GM19043 (cell line): ENCODE data around the gene TMEM198.

Experiments used
- ATAC-seq: cut with Tn5 transposase; IDR thresholded peaks from one replicate; pipeline ENCODE4 v1.9.1; 2021; ENCODE audit warnings: low read depth; ENCODE audit not compliant: unreplicated experiment

Gene TMEM198

DNA sequence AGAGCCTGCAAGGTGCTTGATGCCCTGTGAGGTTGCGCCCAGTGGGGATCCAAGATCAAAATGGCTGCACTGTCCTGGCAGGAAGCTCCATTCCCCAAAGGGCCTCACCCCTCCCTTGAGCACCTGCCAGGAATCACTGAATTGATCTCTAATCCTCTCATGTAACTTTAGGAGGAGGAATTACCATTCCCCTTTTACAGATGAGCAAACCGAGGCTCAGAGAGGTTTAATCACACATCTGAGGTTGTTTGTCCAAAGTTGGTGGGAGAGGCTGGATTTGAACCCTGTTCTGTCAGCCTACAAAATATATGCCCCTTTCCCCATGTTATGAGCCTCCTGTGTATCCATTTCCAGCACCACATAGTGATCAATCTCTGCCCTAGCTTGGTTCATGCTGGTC is 19.0 kb upstream of the TMEM198 start:
- ATAC-seq: no peak

DNA sequence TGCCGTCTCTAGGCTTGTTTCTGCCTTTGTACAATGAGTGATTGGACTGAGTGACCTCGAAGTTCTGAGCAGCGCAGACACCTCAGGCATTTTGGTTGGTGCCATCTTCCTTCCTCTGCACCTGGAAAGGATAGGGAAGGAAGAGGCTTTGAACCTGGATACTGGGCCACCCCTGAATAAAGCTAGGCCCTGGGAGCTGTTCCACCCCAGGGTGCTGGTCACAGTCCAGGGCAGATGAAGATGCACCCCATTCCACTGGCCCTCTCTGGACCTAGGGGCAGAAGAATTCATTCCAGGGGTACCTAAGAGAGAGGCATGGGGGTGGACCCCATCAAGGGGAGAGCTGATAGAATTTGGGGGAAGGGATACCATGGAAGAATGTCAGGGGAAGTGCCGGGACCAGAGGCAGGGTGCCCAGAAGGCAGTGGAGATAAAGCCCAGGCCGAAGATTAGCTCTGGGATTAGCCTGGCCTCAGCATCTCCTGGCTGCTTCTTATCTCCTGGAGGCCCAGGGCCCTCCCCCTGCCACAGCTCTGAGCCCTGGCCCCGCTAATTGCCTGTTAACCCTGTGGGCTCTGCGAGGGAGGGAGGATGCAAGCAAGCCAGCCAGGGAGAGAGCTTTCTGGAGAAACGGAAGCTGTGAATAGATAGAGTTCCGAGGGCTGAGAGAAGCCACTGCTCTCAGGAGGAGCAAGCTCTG is 18.1 kb upstream of the TMEM198 start:
- no peak for ATAC-seq

DNA sequence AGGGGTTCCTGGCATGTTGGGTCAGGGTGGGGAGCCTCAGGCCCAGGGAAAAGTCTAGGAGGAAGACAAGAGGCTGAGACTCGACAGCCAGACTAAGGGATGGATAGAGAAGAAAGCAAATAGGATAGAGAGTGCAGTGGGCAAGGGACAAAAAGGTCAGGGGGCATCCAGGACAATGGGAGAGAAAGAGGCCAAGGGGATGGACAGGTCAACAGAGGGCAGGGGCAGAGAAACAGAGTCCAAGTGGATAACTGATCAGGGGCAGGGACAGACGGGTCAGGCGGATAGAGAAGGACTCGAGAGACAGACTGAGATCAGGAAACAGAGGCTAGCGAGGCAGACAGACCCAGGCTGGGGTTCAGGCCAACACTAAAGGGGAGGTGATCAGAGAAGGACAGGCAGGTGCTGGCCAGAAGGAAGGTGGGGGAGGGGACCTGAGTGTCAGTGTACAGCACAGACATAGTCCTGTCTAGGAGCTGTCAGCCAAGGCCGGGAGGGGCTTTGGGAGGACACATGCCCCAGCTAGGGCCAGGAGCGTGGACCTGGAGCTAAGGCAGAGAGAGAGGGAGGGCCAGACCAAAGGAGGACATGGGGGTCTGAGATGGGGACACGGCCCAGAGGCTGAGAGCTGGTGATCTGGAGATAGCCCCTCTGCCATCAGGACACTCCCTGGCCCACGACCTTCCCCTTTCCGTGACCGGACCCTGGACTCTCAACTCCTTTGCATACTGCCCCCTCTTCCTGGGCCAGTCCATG is 17.3 kb upstream of the TMEM198 start:
- no peak for ATAC-seq

DNA sequence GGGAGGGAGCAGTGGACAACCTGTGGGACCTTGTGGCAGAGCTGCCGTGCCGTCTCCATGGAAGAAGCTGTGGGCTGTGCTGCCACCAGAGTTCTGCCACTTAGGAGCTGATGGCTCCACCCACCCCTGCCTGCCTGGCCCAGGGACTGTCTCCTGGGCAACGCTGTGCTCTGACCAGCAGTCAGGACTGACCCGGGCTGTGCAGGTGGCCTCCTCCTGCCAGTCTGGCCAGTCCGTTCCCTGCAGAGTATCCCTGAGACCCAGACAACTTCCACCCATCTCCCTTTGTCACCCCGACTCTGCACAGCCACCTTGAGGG is 16.8 kb upstream of the TMEM198 start:
- no peak for ATAC-seq

DNA sequence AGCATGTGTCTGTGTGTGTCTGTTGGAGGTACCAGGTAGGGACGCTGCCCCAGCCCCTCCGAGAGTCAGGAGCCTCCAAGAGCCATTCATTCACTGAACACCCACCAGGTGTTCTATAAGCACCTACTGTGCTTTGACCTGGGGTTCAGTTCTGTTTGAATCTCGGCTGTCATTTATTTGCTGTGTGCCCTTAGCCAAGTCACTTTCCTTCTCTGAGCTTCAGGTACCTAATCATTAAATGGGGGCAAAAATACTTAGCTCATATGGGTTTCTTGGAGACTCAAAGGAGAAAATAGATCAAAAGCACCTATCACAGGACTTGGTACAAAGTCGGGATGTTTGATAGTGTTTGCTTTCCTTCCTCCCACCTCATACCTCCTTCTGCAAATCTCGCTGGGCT is 16.4 kb upstream of the TMEM198 start:
- ATAC-seq: no peak

DNA sequence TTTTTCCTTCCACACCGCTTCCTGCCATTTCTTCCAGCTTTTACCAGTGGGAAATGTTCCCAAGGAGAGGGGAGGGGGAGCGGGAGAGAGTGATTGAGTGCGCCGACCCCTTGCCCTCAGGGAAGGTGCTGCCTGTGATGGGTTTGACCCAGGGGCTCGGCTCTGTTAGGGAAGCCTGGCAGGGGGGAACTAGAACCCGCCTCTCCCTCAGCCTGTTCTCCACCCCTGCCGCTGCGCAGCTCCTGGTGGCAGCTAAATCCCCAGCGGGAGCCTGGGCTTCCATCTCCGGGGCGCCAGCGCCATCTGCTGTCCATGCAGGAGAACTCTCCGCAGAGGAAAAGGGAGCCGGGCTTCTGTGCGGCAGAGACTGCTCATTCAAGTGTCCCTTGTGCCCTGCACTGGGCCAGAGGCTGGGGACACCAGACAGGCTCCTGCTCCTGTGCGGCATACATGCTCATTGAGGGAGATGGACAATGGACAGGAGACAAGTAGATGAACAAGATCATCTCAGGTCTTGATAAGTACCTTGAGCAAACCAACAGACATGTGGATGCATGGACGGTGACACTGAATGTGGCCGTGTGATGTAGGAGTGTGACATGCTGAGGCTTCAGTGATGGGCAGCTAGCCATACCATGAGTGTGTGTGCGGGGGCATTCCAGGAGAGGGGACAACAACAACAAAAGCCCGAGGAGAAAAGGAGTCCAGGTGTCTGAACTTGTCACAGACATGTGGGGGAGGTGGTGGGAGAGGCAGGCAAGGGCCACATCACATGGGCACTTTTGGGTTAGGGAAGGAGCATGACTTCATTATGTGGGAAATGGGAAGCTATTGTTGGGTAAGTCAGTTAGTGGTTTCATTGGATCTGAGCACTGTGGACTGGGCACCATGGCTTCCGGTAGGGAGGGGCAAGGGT is 13.5 kb upstream of the TMEM198 start:
- ATAC-seq: peak; percentile 97

DNA sequence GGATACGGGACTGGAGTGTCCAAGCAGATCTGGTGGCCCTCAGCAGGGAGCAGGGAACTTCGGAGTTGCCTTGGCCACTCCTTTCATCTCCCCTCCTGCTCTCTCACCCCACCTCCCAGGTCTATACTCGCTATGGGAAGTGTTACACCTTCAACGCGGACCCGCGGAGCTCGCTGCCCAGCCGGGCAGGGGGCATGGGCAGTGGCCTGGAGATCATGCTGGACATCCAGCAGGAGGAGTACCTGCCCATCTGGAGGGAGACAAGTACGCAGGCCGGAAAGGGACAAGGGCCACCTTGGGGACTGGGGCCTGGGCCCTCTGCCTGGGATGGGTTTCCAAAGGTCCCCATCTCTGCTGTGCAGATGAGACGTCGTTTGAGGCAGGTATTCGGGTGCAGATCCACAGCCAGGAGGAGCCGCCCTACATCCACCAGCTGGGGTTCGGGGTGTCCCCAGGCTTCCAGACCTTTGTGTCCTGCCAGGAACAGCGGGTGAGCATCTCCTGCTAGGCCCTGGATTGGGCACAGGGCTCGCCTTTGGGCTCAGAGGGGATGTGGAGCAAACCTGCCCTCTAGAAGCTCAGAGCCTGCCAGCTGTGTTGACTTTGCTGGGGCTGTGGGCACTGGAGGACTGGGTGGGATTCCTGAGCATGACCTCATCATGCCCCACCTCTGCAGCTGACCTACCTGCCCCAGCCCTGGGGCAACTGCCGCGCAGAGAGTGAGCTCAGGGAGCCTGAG is 12.0 kb upstream of the TMEM198 start:
- ATAC-seq: no peak

DNA sequence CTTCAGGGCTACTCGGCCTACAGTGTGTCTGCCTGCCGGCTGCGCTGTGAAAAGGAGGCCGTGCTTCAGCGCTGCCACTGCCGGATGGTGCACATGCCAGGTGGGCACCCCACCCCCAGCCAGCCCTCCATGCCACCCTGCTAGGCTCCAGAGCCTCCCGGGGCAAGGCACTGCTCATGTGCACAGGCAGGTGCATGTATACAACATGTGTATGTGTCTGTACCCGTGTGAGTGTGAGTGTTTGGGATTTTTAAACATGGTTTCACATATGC is 11.5 kb upstream of the TMEM198 start:
- no peak for ATAC-seq

DNA sequence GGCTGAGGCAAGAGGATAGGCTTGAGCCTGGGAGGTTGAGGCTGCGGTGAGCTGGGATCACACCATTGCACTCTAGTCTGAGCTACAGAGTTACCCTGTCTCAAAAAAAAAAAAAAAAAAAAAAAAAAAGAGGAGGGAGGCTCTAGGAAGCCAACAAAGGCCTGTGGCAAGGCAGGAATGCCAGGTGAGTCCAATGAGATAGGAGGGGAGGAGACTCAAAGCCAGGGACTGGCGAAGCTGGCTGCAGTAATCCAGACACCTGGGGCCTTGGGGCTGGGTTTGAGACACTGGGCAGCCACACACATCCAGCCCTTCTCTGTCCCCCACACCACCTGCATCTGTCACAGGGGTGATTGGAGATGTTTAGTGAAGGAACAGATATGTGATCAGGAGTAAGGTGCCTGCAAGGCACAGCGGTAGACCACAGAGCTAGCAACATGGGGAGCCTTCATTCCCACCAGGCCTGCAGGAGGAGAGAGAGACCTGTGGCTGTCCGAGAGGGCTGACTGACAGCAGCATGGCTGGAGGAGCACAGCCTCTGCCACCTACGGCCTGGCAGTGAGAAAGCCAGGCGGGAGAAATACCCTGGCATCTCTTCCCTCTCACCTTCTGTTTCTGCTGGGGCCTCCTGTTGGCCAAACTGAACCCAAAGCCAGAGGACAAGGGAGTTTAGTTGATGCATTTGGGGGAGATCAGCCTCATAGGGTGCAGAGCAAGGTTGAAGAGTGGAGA is 9.7 kb upstream of the TMEM198 start:
- no peak for ATAC-seq

DNA sequence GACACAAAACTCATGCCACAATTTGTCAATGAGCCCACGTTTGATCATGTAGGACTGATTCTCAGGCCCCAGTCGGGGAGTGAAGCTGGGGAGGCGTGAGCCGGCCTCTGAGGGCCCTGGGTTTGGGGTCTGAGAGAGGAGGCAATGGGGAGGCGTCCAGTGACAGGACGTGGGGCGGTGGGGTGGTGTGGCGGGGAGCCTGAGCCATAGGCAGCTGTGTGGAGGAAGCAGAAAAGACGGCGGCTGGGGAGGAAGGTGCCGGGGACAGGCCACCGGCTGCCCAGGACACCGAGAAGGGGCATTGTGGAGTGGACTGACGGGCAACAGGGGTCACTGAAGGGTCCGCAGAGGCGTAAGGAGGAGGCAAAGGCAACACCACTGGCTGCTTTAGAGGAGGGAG is 7.4 kb upstream of the TMEM198 start:
- ATAC-seq: no peak

DNA sequence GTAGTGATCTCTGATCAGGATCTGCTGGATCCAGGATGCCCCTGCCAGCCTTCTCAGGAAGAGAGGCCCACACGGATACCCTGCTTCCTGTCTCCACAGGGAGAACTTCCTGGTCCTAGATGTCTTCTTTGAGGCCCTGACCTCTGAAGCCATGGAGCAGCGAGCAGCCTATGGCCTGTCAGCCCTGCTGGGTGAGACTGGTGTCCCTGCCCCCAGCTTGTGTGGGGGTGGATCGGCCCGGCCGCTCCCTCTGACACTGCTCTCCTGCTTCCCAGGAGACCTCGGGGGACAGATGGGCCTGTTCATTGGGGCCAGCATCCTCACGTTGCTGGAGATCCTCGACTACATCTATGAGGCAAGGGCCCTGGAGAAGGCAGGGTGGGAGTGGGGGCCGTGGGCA is 6.9 kb upstream of the TMEM198 start:
- no peak for ATAC-seq

DNA sequence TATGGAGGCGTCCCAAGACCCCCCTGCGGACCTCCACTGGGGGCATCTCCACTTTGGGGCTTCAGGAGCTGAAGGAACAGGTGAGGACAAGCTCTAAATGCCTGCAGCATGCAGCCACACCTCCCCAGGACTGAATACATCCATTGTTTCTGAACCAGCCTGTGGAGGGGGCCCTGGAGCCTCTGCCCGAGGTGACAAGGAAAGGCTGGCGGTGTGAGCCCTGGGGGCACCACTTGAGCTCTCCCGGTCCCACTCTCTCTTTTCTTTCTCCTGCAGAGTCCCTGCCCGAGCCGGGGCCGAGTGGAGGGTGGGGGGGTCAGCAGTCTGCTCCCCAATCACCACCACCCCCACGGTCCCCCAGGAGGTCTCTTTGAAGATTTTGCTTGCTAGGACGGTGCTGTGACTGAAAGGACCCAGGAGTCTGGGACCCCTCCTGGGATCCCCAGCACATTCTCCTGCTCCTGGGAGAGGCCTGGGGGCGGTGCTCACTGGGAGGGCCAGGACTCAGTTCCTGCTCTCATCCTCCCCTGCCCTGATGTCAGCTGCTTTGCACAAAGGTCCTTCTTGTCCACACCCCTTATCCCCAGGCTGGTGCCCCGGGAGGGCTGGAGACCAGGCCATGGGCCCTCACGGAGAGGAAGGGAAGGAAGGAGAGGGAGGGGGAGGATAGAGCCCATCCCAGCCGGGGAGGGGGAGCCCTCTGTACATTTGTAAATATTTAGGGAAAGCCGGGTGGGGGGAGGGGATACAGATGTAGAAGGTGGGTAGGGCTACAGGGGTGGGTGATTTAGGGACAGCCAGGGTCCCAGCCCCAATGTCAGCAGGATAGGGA is 6.0 kb upstream of the TMEM198 start:
- ATAC-seq: no peak

DNA sequence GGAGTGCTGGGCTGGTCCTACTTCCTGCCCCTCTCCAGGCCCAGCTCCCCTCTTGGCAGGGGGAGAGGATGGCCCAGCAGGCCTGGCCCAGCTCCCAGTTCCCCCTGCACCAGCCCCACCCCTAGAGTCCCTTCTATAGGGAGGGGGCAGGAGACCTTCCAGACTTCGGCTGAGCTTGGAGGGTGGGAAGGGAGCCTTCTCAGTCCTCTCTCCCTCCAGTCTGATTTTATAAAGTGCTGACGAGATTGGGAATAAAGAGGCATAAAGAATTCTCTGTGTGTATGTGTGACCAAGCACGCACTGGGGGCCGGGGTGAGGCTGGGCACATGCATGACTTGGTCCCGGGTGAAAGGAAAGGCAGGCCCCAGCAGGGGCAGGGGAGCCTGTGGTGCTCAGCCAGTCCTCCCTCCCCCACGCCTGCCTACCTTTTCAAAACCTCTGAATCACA is 5.3 kb upstream of the TMEM198 start:
- no peak for ATAC-seq

DNA sequence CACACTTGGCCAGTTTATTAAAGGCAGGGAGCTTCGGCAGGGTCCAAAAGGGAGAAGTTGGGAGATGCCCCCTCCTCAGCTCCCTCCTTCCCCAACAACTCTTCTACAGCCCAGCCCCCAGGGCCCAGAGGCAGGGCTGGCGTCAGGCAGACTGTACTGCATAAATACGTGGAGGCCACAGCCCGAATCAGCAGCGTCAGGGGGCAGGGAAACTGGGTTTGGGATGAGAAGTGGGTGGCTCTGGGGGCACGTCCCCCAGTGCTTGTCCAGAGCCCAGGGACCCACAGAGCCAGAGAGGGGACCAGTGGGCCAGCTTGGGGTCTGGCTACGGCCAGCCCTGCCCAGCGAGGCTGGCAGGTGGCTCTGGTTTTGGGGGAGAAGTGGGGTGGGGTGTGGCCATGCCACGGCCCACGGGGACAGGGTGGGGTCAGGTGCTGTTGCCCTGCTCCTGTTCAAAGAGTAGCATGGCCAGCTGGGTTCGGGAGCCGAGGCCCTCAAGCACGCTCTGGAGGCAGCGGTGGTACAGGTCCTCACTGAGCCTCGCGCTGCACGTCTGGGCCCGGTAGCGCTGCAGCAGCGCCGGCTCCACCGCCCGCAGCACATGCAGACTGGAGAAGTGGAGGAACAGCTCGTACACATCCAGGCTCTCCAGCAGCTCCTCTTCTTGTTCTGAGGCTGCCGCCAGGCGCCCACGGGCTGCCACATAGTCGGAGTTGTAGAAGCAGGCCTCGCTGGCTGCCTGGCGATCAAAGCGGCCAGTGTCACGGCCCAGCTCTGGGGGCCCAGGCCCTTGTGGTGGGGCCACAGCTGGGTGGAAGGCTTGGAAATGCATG is 4.7 kb upstream of the TMEM198 start:
- no peak for ATAC-seq

DNA sequence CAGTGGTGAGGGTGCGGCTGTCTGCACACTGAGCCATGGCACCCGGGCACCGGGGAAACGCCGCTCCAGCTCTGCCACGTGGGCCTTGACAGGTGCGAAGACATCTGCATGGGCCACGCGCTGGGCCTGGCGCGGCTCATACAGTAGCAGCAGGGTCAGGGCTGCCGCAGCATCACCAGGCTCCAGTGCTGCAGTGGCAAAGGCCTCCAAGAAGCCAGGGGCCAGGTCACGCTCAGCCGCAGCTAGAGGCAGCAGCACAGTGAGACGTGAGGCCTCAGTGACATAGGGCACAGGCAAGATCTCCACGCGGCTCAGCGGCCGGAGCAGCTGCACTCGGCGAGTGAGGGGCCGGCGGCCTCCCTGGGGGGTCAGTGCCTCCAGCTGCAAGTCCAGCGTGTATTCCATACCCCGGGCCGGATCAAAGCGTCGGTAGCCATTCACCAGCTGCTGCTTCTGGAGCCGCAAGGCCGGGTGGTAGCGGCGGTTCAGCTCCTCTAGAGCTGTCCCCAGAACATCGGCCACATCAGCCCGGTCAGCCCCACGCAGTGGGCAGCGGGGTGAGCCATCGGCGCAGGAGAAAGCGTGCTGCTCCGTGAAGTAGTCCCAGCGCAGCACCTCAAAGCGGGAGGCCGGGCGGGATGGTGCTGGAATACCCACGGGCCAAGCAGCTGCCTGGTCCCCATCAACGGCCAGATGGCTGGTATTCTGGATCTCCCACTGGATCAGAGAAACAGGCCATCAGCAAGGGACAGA is 3.7 kb upstream of the TMEM198 start:
- no peak for ATAC-seq

DNA sequence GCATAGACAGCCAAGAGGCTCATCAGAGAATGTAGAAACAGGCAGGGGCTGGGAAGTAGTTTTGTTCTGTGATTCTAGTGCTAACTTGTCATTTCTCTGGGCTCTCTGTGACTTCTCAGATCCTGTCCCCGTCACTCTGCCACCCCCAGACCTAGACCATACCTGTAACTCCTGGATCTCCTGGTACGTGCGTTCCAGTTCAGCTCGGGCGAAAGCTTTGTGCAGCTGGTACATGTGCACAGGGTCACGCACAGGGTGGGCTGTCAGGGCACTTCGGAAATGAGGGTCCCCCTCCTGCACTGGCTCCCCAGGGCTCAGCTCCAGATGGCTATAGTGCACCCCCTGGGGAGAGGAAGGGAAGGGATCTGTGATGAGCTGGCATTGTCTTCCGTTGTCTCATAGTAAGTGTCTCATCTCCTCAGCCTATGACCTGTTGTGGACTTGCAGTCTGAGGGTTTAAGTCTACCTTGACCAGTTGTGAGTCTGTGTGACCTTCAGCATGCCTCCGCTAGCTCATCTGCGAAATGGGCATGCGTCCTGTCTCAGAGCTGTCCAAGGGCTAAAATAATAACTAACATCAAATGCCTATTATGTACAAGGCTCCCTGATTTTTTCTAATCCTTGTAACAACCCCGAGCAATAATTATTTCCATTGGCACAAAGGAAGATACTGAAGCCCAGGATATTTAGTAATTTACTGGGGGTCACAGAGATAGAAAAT is 2.9 kb upstream of the TMEM198 start:
- no peak for ATAC-seq

DNA sequence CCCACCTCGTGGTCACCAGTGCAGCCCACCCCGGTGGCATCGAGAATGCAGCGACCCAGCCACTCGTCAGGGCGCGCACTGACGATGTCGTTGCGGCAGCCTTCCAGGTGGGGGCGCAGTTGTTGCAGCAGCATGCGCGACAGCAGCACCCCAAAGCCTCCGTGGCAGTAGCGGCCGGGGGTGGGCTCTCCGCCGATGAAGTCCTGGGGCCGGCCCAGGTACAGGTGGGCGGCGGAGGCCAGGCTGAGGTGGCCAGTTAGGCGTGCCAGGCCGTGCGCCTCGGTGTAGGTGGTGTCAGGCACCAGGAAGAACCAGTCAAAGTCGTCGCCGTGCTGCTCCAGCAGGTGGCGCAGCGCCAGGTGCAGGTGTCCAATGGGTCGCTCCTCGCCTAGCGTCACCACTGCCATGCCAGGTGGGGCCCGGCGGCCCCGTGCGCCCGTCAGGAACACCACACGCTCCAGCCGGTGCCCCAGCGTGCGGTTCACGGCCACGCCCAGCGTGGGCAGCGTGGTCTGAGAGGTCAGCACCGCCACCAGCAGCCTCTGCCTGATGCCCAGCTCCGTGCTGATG is 2.1 kb upstream of the TMEM198 start:
- peak; percentile 41 for ATAC-seq
